ENCODE results near the gene PLIN1.

GRCh38 chr15:89642106-89642505 is 37.1 kb downstream of the PLIN1 start:
- no peak for TF ChIP-seq ETV6 (conservative IDR thresholded peaks at IDR 0.05 in 1 of 2, IDR thresholded peaks at IDR 0.05 in 1 of 2; ENCODE audit: borderline replicate concordance in 1 of 2, low read depth in 1 of 2)
- no peak for TF ChIP-seq CBX5 (IDR thresholded peaks at IDR 0.05; ENCODE audit: low read depth)
- TF ChIP-seq WRNIP1 (IDR thresholded peaks at IDR 0.05; ENCODE audit: borderline replicate concordance, low read depth, low read length): no peak
- no peak for TF ChIP-seq CTCF (IDR thresholded peaks at IDR 0.05 in 2 of 3, conservative IDR thresholded peaks at IDR 0.05 in 1 of 3; ENCODE audit: control insufficient read depth in 2 of 3, extremely low read depth in 1 of 3, insufficient read depth in 1 of 3, low read depth in 3 of 3, low read length in 3 of 3)
- no peak for TF ChIP-seq E2F8 (IDR thresholded peaks at IDR 0.05; ENCODE audit: low read depth, partially characterized antibody)
- TF ChIP-seq USF2 (IDR thresholded peaks at IDR 0.05; ENCODE audit: borderline replicate concordance, low read depth, low read length): no peak
- TF ChIP-seq BRCA1 (IDR thresholded peaks at IDR 0.05; ENCODE audit: low read depth, low read length): no peak
- TF ChIP-seq POLR2A (IDR thresholded peaks at IDR 0.05; ENCODE audit: low read depth, low read length): no peak
- no peak for TF ChIP-seq SIX5 (IDR thresholded peaks at IDR 0.05; ENCODE audit: low read depth, low read length, severe bottlenecking)
- TF ChIP-seq NFIC (IDR thresholded peaks at IDR 0.05; ENCODE audit: low read depth, low read length): no peak
- TF ChIP-seq SMAD1 (IDR thresholded peaks at IDR 0.05; ENCODE audit: low read depth, partially characterized antibody): no peak
